Activated CD8-positive, alpha-beta memory T cell treated with anti-CD3 and anti-CD28 coated beads, Interleukin-2, amount 10 ng/mL, durations not matched to agents 7 days and 5 days (primary cell): ENCODE measurements around the gene IRF2BPL. TPM values are rescaled to one million over a fixed set of nuclear protein-coding genes. Genes with fewer than 3 reads are reported as not detected.

ENCODE experiments used
- ATAC-seq: fragments of 150-1000 bp; cut with Tn5 transposase; one replicate; pipeline ENCODE4 v1.10.0; 2021; ENCODE audit warnings: moderate library complexity
- CTCF ChIA-PET: fragments of 350-600 bp; sonication (Branson Sonifier 250); formaldehyde crosslinking; loops from one replicate; lab custom pipeline; 2021; ENCODE audit warnings: antibody characterized with exemption; lab: Charles Lee
- DNase-seq: peaks from one replicate; pipeline ENCODE4 v3.0.0-alpha.2; 2020
- H3K27ac Mint-ChIP-seq: one replicate; pipeline ENCODE4 v1.8.0; 2021; ENCODE audit warnings: mild to moderate bottlenecking, mixed read lengths
- H3K27me3 Mint-ChIP-seq: one replicate; pipeline ENCODE4 v1.8.0; 2021; ENCODE audit warnings: mixed read lengths
- H3K36me3 Mint-ChIP-seq: one replicate; pipeline ENCODE4 v1.8.0; 2021; ENCODE audit warnings: mild to moderate bottlenecking, mixed read lengths
- H3K4me1 Mint-ChIP-seq: one replicate; pipeline ENCODE4 v1.8.0; 2021; ENCODE audit warnings: mixed read lengths
- H3K4me3 Mint-ChIP-seq: one replicate; pipeline ENCODE4 v1.8.0; 2021; ENCODE audit warnings: mild to moderate bottlenecking, moderate library complexity, mixed read lengths
- H3K9me3 Mint-ChIP-seq: one replicate; pipeline ENCODE4 v1.8.0; 2022; ENCODE audit warnings: low read depth, mixed read lengths
- total RNA-seq, 2 experiments: library from RNA; stranded (reverse); gene quantifications; one replicate each; pipeline ENCODE4 v1.2.3, GENCODE V29; 2021

The IRF2BPL gene
- total RNA-seq, 2 experiments from 2014 or later = 19.7 to 24.9 TPM

GRCh38 chr14:77037215-77037937 is 8.9 kb upstream of the IRF2BPL start:
- H3K9me3 Mint-ChIP-seq = no peaks in the 10 kb centered on the region
- ATAC-seq = no peak
- H3K4me3 Mint-ChIP-seq = peak overlapping the region; percentile 60
- H3K27me3 Mint-ChIP-seq = no peaks in the 10 kb centered on the region
- no peaks in the 10 kb centered on the region for H3K36me3 Mint-ChIP-seq
- CTCF ChIA-PET = interaction anchor here (0.8 to 9.9 kb wide), 5 partner anchors 9 to 126 kb away, joined by 3 to 81 read pairs (median 4); partner anchors contain the start of gene IRF2BPL
- H3K27ac Mint-ChIP-seq = peak overlapping the region; percentile 82
- H3K4me1 Mint-ChIP-seq = peaks cover 79% of the 10 kb centered on the region
- no peak for DNase-seq

GRCh38 chr14:77036484-77037214 is 8.1 kb upstream of the IRF2BPL start:
- no peak for ATAC-seq
- Mint-ChIP-seq H3K27ac (peak overlapping the region; percentile 82), H3K27me3 (no peaks in the 10 kb centered on the region), H3K9me3 (no peaks in the 10 kb centered on the region), H3K4me3 (no peak overlapping the region), H3K36me3 (no peaks in the 10 kb centered on the region), H3K4me1 (peaks cover 79% of the 10 kb centered on the region)
- DNase-seq = no peak
- CTCF ChIA-PET = interaction anchor here (0.7 to 9.9 kb wide), 7 partner anchors 10 to 161 kb away, joined by 3 to 81 read pairs (median 4); no protein-coding TSS in a partner anchor

GRCh38 chr14:77035267-77035666 is 6.8 kb upstream of the IRF2BPL start:
- H3K4me1 Mint-ChIP-seq = peaks cover 74% of the 10 kb centered on the region
- no peaks in the 10 kb centered on the region for H3K36me3 Mint-ChIP-seq
- no peaks in the 10 kb centered on the region for H3K9me3 Mint-ChIP-seq
- H3K4me3 Mint-ChIP-seq = no peak overlapping the region
- no peak overlapping the region for H3K27ac Mint-ChIP-seq
- H3K27me3 Mint-ChIP-seq = no peaks in the 10 kb centered on the region
- CTCF ChIA-PET = interaction anchor here (1.1 to 9.9 kb wide), 3 partner anchors 18 to 124 kb away, joined by 3 to 81 read pairs (median 15); no protein-coding TSS in a partner anchor
- ATAC-seq (no peak), DNase-seq (no peak)

GRCh38 chr14:77033622-77034589 is 5.4 kb upstream of the IRF2BPL start:
- Mint-ChIP-seq H3K36me3 (no peaks in the 10 kb centered on the region), H3K4me1 (peaks cover 72% of the 10 kb centered on the region), H3K27me3 (no peaks in the 10 kb centered on the region), H3K4me3 (peak overlapping the region; percentile 77), H3K27ac (peak overlapping the region; percentile 94), H3K9me3 (no peaks in the 10 kb centered on the region)
- DNase-seq (peak; percentile 91), ATAC-seq (peak; percentile 76)
- CTCF ChIA-PET = interaction anchor here (0.6 to 9.9 kb wide), 7 partner anchors 9 to 499 kb away, joined by 3 to 81 read pairs (median 6); no protein-coding TSS in a partner anchor

- ATAC-seq (peak; percentile 65), DNase-seq (peak; percentile 89)
- no peaks in the 10 kb centered on the region for H3K9me3 Mint-ChIP-seq
- no peaks in the 10 kb centered on the region for H3K27me3 Mint-ChIP-seq
- H3K4me3 Mint-ChIP-seq = peak overlapping the region; percentile 77
- CTCF ChIA-PET = interaction anchor here (0.8 to 9.9 kb wide), 12 partner anchors 10 to 157 kb away, joined by 3 to 81 read pairs (median 6); no protein-coding TSS in a partner anchor
- peaks cover 2% of the 10 kb centered on the region for H3K36me3 Mint-ChIP-seq
- H3K4me1 Mint-ChIP-seq = peaks cover 67% of the 10 kb centered on the region
- peak overlapping the region; percentile 94 for H3K27ac Mint-ChIP-seq
Observed at GRCh38 chr14:77032844-77033621, 4.5 kb upstream of the IRF2BPL start.

- no peak for DNase-seq
- peaks cover 61% of the 10 kb centered on the region for H3K4me1 Mint-ChIP-seq
- H3K27ac Mint-ChIP-seq = peak overlapping the region; percentile 94
- H3K9me3 Mint-ChIP-seq = no peaks in the 10 kb centered on the region
- peaks cover 2% of the 10 kb centered on the region for H3K36me3 Mint-ChIP-seq
- CTCF ChIA-PET = interaction anchor here (0.8 to 9.9 kb wide), 11 partner anchors 8 to 156 kb away, joined by 3 to 81 read pairs (median 4); no protein-coding TSS in a partner anchor
- no peaks in the 10 kb centered on the region for H3K27me3 Mint-ChIP-seq
- peak overlapping the region; percentile 77 for H3K4me3 Mint-ChIP-seq
- ATAC-seq = no peak
Observed at GRCh38 chr14:77032491-77032843, 4.0 kb upstream of the IRF2BPL start.

- Mint-ChIP-seq H3K27ac (peak overlapping the region; percentile 94), H3K4me1 (peaks cover 56% of the 10 kb centered on the region), H3K9me3 (no peaks in the 10 kb centered on the region), H3K36me3 (peaks cover 2% of the 10 kb centered on the region), H3K27me3 (no peaks in the 10 kb centered on the region), H3K4me3 (peak overlapping the region; percentile 77)
- CTCF ChIA-PET = interaction anchor here (0.8 to 9.9 kb wide), 11 partner anchors 9 to 156 kb away, joined by 3 to 81 read pairs (median 4); no protein-coding TSS in a partner anchor
- no peak for ATAC-seq
- no peak for DNase-seq
Observed at GRCh38 chr14:77031759-77032490, 3.4 kb upstream of the IRF2BPL start.

- ATAC-seq = peak; percentile 31
- DNase-seq = peak; percentile 79
- Mint-ChIP-seq H3K4me3 (peak overlapping the region; percentile 89), H3K9me3 (no peaks in the 10 kb centered on the region), H3K27me3 (no peaks in the 10 kb centered on the region), H3K4me1 (peaks cover 64% of the 10 kb centered on the region), H3K27ac (peak overlapping the region; percentile 93), H3K36me3 (peaks cover 22% of the 10 kb centered on the region)
- CTCF ChIA-PET = interaction anchor here (0.6 to 5.8 kb wide), 16 partner anchors 9 to 155 kb away, joined by 3 to 57 read pairs (median 4); no protein-coding TSS in a partner anchor
Observed at GRCh38 chr14:77027538-77028383, 747 bp downstream of the IRF2BPL start.

- Mint-ChIP-seq H3K4me3 (peak overlapping the region; percentile 89), H3K27me3 (no peaks in the 10 kb centered on the region), H3K9me3 (no peaks in the 10 kb centered on the region), H3K4me1 (peaks cover 64% of the 10 kb centered on the region), H3K36me3 (peaks cover 22% of the 10 kb centered on the region), H3K27ac (peak overlapping the region; percentile 93)
- ATAC-seq (peak; percentile 13), DNase-seq (peak; percentile 70)
- CTCF ChIA-PET = interaction anchor here (0.8 to 5.8 kb wide), 14 partner anchors 9 to 154 kb away, joined by 3 to 57 read pairs (median 4); no protein-coding TSS in a partner anchor
Observed at GRCh38 chr14:77026930-77027537, 1.5 kb downstream of the IRF2BPL start.

- Mint-ChIP-seq H3K4me1 (peaks cover 64% of the 10 kb centered on the region), H3K36me3 (peaks cover 22% of the 10 kb centered on the region), H3K27me3 (no peaks in the 10 kb centered on the region), H3K9me3 (no peaks in the 10 kb centered on the region), H3K4me3 (peak overlapping the region; percentile 89), H3K27ac (peak overlapping the region; percentile 63)
- no peak for DNase-seq
- CTCF ChIA-PET = interaction anchor here (1.1 to 5.8 kb wide), 8 partner anchors 10 to 150 kb away, joined by 3 to 57 read pairs (median 7); no protein-coding TSS in a partner anchor
- no peak for ATAC-seq
Observed at GRCh38 chr14:77026166-77026929, 2.2 kb downstream of the IRF2BPL start.
